Activated naive CD4-positive, alpha-beta T cell treated with anti-CD3 and anti-CD28 coated beads, Interleukin-2, amount 50 U/mL, for 72 hours (primary cell): ENCODE data around the gene DNAJC5. TPM values are rescaled to one million over a fixed set of nuclear protein-coding genes. Genes with fewer than 3 reads are reported as not detected.
"Not testable (repeated sequence)": the region's sequence is repeated elsewhere in the genome, so short reads cannot be mapped to it uniquely, and the experiment has no call there.

Experiments
- ATAC-seq, 2 donors: fragments of 150-1000 bp; cut with Tn5 transposase; 2 replicates each; pipeline ENCODE4 v1.10.0; 2021; ENCODE audit warnings: mild to moderate bottlenecking in 2 of 2, moderate library complexity in 2 of 2
- DNase-seq, 2 donors: peaks; one replicate each; pipeline ENCODE4 v3.0.0; 2021 to 2022; ENCODE audit warnings: low spot score in 2 of 2
- H3K27ac Mint-ChIP-seq, 2 donors: one replicate each; pipeline ENCODE4 v1.8.0; 2022; ENCODE audit warnings: mild to moderate bottlenecking in 2 of 2, mixed read lengths in 2 of 2
- H3K36me3 Mint-ChIP-seq, 2 donors: one replicate each; pipeline ENCODE4 v1.8.0; 2022; ENCODE audit warnings: mixed read lengths in 2 of 2
- H3K9me3 Mint-ChIP-seq, 2 donors: one replicate each; pipeline ENCODE4 v1.8.0; 2022; ENCODE audit warnings: mixed read lengths in 2 of 2
- total RNA-seq, 2 donors: library from RNA; stranded (reverse); gene quantifications; one replicate each; pipeline ENCODE4 v1.2.3, GENCODE V29; 2022

DNAJC5 gene
- total RNA-seq, 2 donors from 2014 or later, result 30.7 to 41.9 TPM

GRCh38 chr20:63970714-63971431 is 75.9 kb downstream of the DNAJC5 start:
- no peaks in the 10 kb centered on the region for H3K9me3 Mint-ChIP-seq
- DNase-seq (no peak), ATAC-seq (no peak)
- peak overlapping the region in 1 of 2 donors; percentile 51 for H3K27ac Mint-ChIP-seq
- H3K36me3 Mint-ChIP-seq, result peaks cover 12 to 27% of the 10 kb centered on the region in 2 donors

GRCh38 chr20:63971960-63972311 is 77.0 kb downstream of the DNAJC5 start:
- peaks cover 6 to 38% of the 10 kb centered on the region in 2 donors for H3K36me3 Mint-ChIP-seq
- DNase-seq, ATAC-seq, H3K9me3 Mint-ChIP-seq, H3K27ac Mint-ChIP-seq: not testable (repeated sequence)

- ATAC-seq (no peak), DNase-seq (peak in 1 of 2 donors; percentile 47)
- Mint-ChIP-seq H3K36me3 (peaks cover 6 to 42% of the 10 kb centered on the region in 2 donors), H3K27ac (no peak overlapping the region), H3K9me3 (no peaks in the 10 kb centered on the region)
These were observed 77.6 kb downstream of the DNAJC5 start for GRCh38 chr20:63972312-63973159.

GRCh38 chr20:63973160-63973479 is 78.2 kb downstream of the DNAJC5 start:
- H3K36me3 Mint-ChIP-seq, result peaks cover 6 to 43% of the 10 kb centered on the region in 2 donors
- H3K9me3 Mint-ChIP-seq, result no peaks in the 10 kb centered on the region
- DNase-seq (peak in 1 of 2 donors; percentile 49), ATAC-seq (no peak)
- peak overlapping the region in 1 of 2 donors; percentile 4 for H3K27ac Mint-ChIP-seq

- peaks cover 6 to 42% of the 10 kb centered on the region in 2 donors for H3K36me3 Mint-ChIP-seq
- peak; percentile 38 to 42 for ATAC-seq
- peak; percentile 80 to 88 for DNase-seq
- peak overlapping the region; percentile 4 to 31 for H3K27ac Mint-ChIP-seq
- H3K9me3 Mint-ChIP-seq, result no peaks in the 10 kb centered on the region
These were observed 78.9 kb downstream of the DNAJC5 start for GRCh38 chr20:63973636-63974401.

- peaks cover 6 to 40% of the 10 kb centered on the region in 2 donors for H3K36me3 Mint-ChIP-seq
- H3K9me3 Mint-ChIP-seq, result no peaks in the 10 kb centered on the region
- DNase-seq (peak in 1 of 2 donors; percentile 51), ATAC-seq (no peak)
- peak overlapping the region in 1 of 2 donors; percentile 4 for H3K27ac Mint-ChIP-seq
These were observed 79.7 kb downstream of the DNAJC5 start for GRCh38 chr20:63974402-63975200.

GRCh38 chr20:63976511-63976910 is 81.6 kb downstream of the DNAJC5 start:
- H3K27ac Mint-ChIP-seq, result peak overlapping the region; percentile 51 to 85
- H3K9me3 Mint-ChIP-seq, ATAC-seq: not testable (repeated sequence)
- peak in 1 of 2 donors; percentile 33 for DNase-seq
- peaks cover 6 to 45% of the 10 kb centered on the region in 2 donors for H3K36me3 Mint-ChIP-seq

- Mint-ChIP-seq H3K27ac (peak overlapping the region in 1 of 2 donors; percentile 85), H3K36me3 (peaks cover 11 to 50% of the 10 kb centered on the region in 2 donors), H3K9me3 (no peaks in the 10 kb centered on the region)
- no peak for ATAC-seq
- peak in 1 of 2 donors; percentile 61 for DNase-seq
These were observed 82.2 kb downstream of the DNAJC5 start for GRCh38 chr20:63976980-63977738.

- Mint-ChIP-seq H3K27ac (peak overlapping the region; percentile 77 to 85), H3K36me3 (peaks cover 16 to 50% of the 10 kb centered on the region in 2 donors), H3K9me3 (no peaks in the 10 kb centered on the region)
- ATAC-seq, result peak; percentile 51 to 58
- peak; percentile 61 to 76 for DNase-seq
These were observed 82.9 kb downstream of the DNAJC5 start for GRCh38 chr20:63977739-63978276.

GRCh38 chr20:63978319-63979228 is 83.6 kb downstream of the DNAJC5 start:
- DNase-seq, result peak; percentile 67 to 90
- H3K9me3 Mint-ChIP-seq, result no peaks in the 10 kb centered on the region
- H3K36me3 Mint-ChIP-seq, result peaks cover 20 to 48% of the 10 kb centered on the region in 2 donors
- H3K27ac Mint-ChIP-seq, result peak overlapping the region; percentile 77 to 85
- ATAC-seq, result peak; percentile 19 to 35

- no peak for DNase-seq
- no peak for ATAC-seq
- Mint-ChIP-seq H3K9me3 (no peaks in the 10 kb centered on the region), H3K27ac (peak overlapping the region; percentile 22 to 85), H3K36me3 (peaks cover 20 to 41% of the 10 kb centered on the region in 2 donors)
These were observed 84.3 kb downstream of the DNAJC5 start for GRCh38 chr20:63979229-63979556.

GRCh38 chr20:63979557-63980316 is 84.8 kb downstream of the DNAJC5 start, which contains the start of gene SAMD10:
Gene SAMD10, minus strand, starts transcription at chr20:63979642. Its CDS starts 175 bp downstream, at chr20:63979467.
- Mint-ChIP-seq H3K27ac (peak within 1 kb of the TSS; percentile 93 to 99), H3K36me3 (peaks cover 25 to 45% of the 10 kb centered on the region in 2 donors), H3K9me3 (no peaks in the 10 kb centered on the region)
- ATAC-seq (peak; percentile 21 to 59), DNase-seq (peak in 1 of 2 donors; percentile 85)

- no peak for DNase-seq
- Mint-ChIP-seq H3K36me3 (peaks cover 28 to 48% of the 10 kb centered on the region in 2 donors), H3K9me3 (no peaks in the 10 kb centered on the region), H3K27ac (peak overlapping the region; percentile 93 to 99)
- ATAC-seq, result peak; percentile 39 to 59
These were observed 85.4 kb downstream of the DNAJC5 start for GRCh38 chr20:63980317-63980805.
